Activated CD4-positive, CD25-positive, alpha-beta regulatory T cell (primary cell): Measurements from ENCODE around the gene RYR2.
"Not testable (repeated sequence)": the region's sequence is repeated elsewhere in the genome, so short reads cannot be mapped to it uniquely, and the experiment has no call there.

Experiments used
- DNase-seq, 4 experiments: peaks; one replicate each; lab custom pipeline; 2025; lab: John Stamatoyannopoulos, UW

The RYR2 gene

GRCh38 chr1:237146241-237146640 is 104.3 kb downstream of the RYR2 start:
- DNase-seq = no peak

GRCh38 chr1:237149857-237150256 is 107.9 kb downstream of the RYR2 start:
- DNase-seq = no peak

- not testable (repeated sequence) for DNase-seq
These were observed 110.0 kb downstream of the RYR2 start for GRCh38 chr1:237151979-237152378.

GRCh38 chr1:237152506-237153335 is 110.7 kb downstream of the RYR2 start:
- no peak for DNase-seq

- DNase-seq = no peak
These were observed 112.2 kb downstream of the RYR2 start for GRCh38 chr1:237154157-237154556.

- DNase-seq = no peak
These were observed 122.7 kb downstream of the RYR2 start for GRCh38 chr1:237164406-237165352.

- no peak for DNase-seq
These were observed 124.1 kb downstream of the RYR2 start for GRCh38 chr1:237166086-237166485.

GRCh38 chr1:237166593-237167101 is 124.7 kb downstream of the RYR2 start:
- no peak for DNase-seq

GRCh38 chr1:237170149-237170548 is 128.2 kb downstream of the RYR2 start:
- DNase-seq = no peak

GRCh38 chr1:237171454-237172117 is 129.6 kb downstream of the RYR2 start:
- DNase-seq = no peak

- no peak for DNase-seq
These were observed 130.1 kb downstream of the RYR2 start for GRCh38 chr1:237172118-237172485.

GRCh38 chr1:237179503-237179902 is 137.5 kb downstream of the RYR2 start:
- DNase-seq = no peak

- no peak for DNase-seq
These were observed 138.3 kb downstream of the RYR2 start for GRCh38 chr1:237180256-237180655.

- no peak for DNase-seq
These were observed 139.8 kb downstream of the RYR2 start for GRCh38 chr1:237181743-237182317.

GRCh38 chr1:237183963-237184540 is 142.1 kb downstream of the RYR2 start:
- no peak for DNase-seq

GRCh38 chr1:237186675-237187074 is 144.7 kb downstream of the RYR2 start:
- no peak for DNase-seq

- DNase-seq = no peak
These were observed 145.9 kb downstream of the RYR2 start for GRCh38 chr1:237187842-237188241.

- DNase-seq = no peak
These were observed 149.4 kb downstream of the RYR2 start for GRCh38 chr1:237191403-237191802.

- no peak for DNase-seq
These were observed 155.8 kb downstream of the RYR2 start for GRCh38 chr1:237197470-237198425.

GRCh38 chr1:237199026-237199425 is 157.0 kb downstream of the RYR2 start:
- no peak for DNase-seq
